Smooth muscle cell (in vitro differentiated cells): ENCODE data around the gene KDM2B. TPM values are rescaled to one million over a fixed set of nuclear protein-coding genes. Genes with fewer than 3 reads are reported as not detected.

Source experiments
- DNase-seq: peaks from one replicate; lab custom pipeline; 2025; ENCODE audit not compliant: unreplicated experiment; lab: John Stamatoyannopoulos, UW
- H2AFZ ChIP-seq: fragments of 200-600 bp; sonication (generic); 2 replicates; pipeline ENCODE4 v1.6.0; 2016; ENCODE audit warnings: antibody characterized with exemption, low read depth, mild to moderate bottlenecking
- H3F3A ChIP-seq: fragments of 200-600 bp; sonication (generic); 2 replicates; pipeline ENCODE4 v1.6.0; 2017; ENCODE audit warnings: antibody characterized with exemption, low read depth
- H3K27ac ChIP-seq: fragments of 200-600 bp; sonication (generic); 2 replicates; pipeline ENCODE4 v1.5.1; 2016; ENCODE audit warnings: low read depth, mild to moderate bottlenecking
- H3K27me3 ChIP-seq: fragments of 200-600 bp; sonication (generic); 2 replicates; pipeline ENCODE4 v1.6.1; 2016; ENCODE audit warnings: low read depth, mild to moderate bottlenecking
- H3K36me3 ChIP-seq: fragments of 200-600 bp; sonication (generic); 2 replicates; pipeline ENCODE4 v1.5.1; 2016; ENCODE audit warnings: low read depth
- H3K4me1 ChIP-seq: fragments of 200-600 bp; sonication (generic); 2 replicates; pipeline ENCODE4 v1.5.1; 2016; ENCODE audit warnings: low read depth
- H3K4me2 ChIP-seq: fragments of 200-600 bp; sonication (generic); 2 replicates; pipeline ENCODE4 v1.6.0; 2016; ENCODE audit warnings: mild to moderate bottlenecking
- H3K4me3 ChIP-seq: fragments of 200-600 bp; sonication (generic); 2 replicates; pipeline ENCODE4 v1.5.1; 2016; ENCODE audit warnings: mild to moderate bottlenecking
- H3K79me2 ChIP-seq: fragments of 200-600 bp; sonication (generic); 2 replicates; pipeline ENCODE4 v1.6.0; 2016; ENCODE audit warnings: low read depth, mild to moderate bottlenecking
- H3K9ac ChIP-seq: fragments of 200-600 bp; sonication (generic); 2 replicates; pipeline ENCODE4 v1.6.0; 2016; ENCODE audit warnings: low read depth
- H3K9me3 ChIP-seq: fragments of 200-600 bp; sonication (generic); replicated peaks from 2 replicates; pipeline ENCODE4 v1.5.1; 2016; ENCODE audit warnings: low read depth
- H4K20me1 ChIP-seq: fragments of 200-600 bp; sonication (generic); 2 replicates; pipeline ENCODE4 v1.6.0; 2016; ENCODE audit warnings: low read depth
- CTCF ChIP-seq: fragments of 200-600 bp; sonication (generic); IDR thresholded peaks from 2 replicates; pipeline ENCODE4 v1.5.1; 2017; ENCODE audit warnings: borderline replicate concordance, mild to moderate bottlenecking, antibody characterized with exemption; ENCODE audit not compliant: insufficient read depth, poor library complexity, severe bottlenecking
- WGBS: methylation state at CpG from one replicate; pipeline ENCODE4 v1.1.7; 2016; ENCODE audit warnings: low lambda C conversion rate; 5-methylcytosine and 5-hydroxymethylcytosine counted together
- polyA plus RNA-seq: library from polyadenylated mRNA; unstranded; fragments of >200 nt; fragmentation: Nextera tagmentation; extraction: Ambion mirVana; gene quantifications from 2 replicates; pipeline ENCODE4 v1.2.1, GENCODE V29; 2016
- total RNA-seq: library from RNA; depleted of rRNA; stranded (reverse); fragments of >200 nt; gene quantifications from 2 replicates; pipeline ENCODE4 v1.2.3, GENCODE V29; 2014

The KDM2B gene
- total and polyA plus RNA-seq, 2 experiments from 2014 or later: 16.3 to 34.9 TPM

GRCh38 chr12:121468499-121468801 is 112.4 kb downstream of the KDM2B start:
- TF ChIP-seq CTCF: no peak
- Histone ChIP-seq H3K4me1 (peaks cover 8% of the 10 kb centered on the region), H3K79me2 (peaks cover 24% of the 10 kb centered on the region), H3K4me2 (peak overlapping the region; percentile 98), H3K9ac (no peak overlapping the region), H4K20me1 (peaks cover 27% of the 10 kb centered on the region), H3F3A (peaks cover 8% of the 10 kb centered on the region), H3K27ac (no peak overlapping the region), H3K4me3 (no peak overlapping the region), H3K27me3 (no peaks in the 10 kb centered on the region), H2AFZ (no peak overlapping the region), H3K9me3 (no peaks in the 10 kb centered on the region), H3K36me3 (no peaks in the 10 kb centered on the region)
- 63% methylated on average over 4 of the region's 4 CpGs for WGBS
- DNase-seq: no peak

GRCh38 chr12:121467638-121468498 is 113.0 kb downstream of the KDM2B start:
- H3K27me3 ChIP-seq: no peaks in the 10 kb centered on the region
- no peak overlapping the region for H2AFZ ChIP-seq
- no peak for DNase-seq
- H3K4me2 ChIP-seq: peak overlapping the region; percentile 98
- H3K4me3 ChIP-seq: peak overlapping the region; percentile 64
- H4K20me1 ChIP-seq: peaks cover 32% of the 10 kb centered on the region
- H3K36me3 ChIP-seq: no peaks in the 10 kb centered on the region
- 8% methylated on average over 40 of the region's 48 CpGs for WGBS
- peaks cover 8% of the 10 kb centered on the region for H3K4me1 ChIP-seq
- TF ChIP-seq CTCF: no peak
- no peak overlapping the region for H3K9ac ChIP-seq
- H3K27ac ChIP-seq: no peak overlapping the region
- H3F3A ChIP-seq: peaks cover 8% of the 10 kb centered on the region
- H3K79me2 ChIP-seq: peaks cover 30% of the 10 kb centered on the region
- H3K9me3 ChIP-seq: no peaks in the 10 kb centered on the region

GRCh38 chr12:121466794-121467637 is 113.8 kb downstream of the KDM2B start:
- no peak for TF ChIP-seq CTCF
- peaks cover 41% of the 10 kb centered on the region for H4K20me1 ChIP-seq
- peaks cover 39% of the 10 kb centered on the region for H3K79me2 ChIP-seq
- H3K4me2 ChIP-seq: peak overlapping the region; percentile 98
- H3K36me3 ChIP-seq: no peaks in the 10 kb centered on the region
- H3K27me3 ChIP-seq: no peaks in the 10 kb centered on the region
- WGBS: under 1% methylated on average over 41 of the region's 139 CpGs
- peaks cover 8% of the 10 kb centered on the region for H3F3A ChIP-seq
- no peaks in the 10 kb centered on the region for H3K9me3 ChIP-seq
- H3K9ac ChIP-seq: peak overlapping the region; percentile 62
- H3K27ac ChIP-seq: no peak overlapping the region
- H2AFZ ChIP-seq: no peak overlapping the region
- peak overlapping the region; percentile 65 for H3K4me3 ChIP-seq
- peaks cover 8% of the 10 kb centered on the region for H3K4me1 ChIP-seq
- DNase-seq: peak; percentile 67
